ENCODE measurements around the gene BEGAIN.

GRCh38 chr14:100532154-100532861 is 54.9 kb downstream of the BEGAIN start:
- no peak for TF ChIP-seq POLR2A (IDR thresholded peaks at IDR 0.05)
- TF ChIP-seq CTCF (IDR thresholded peaks at IDR 0.05), result no peak
- TF ChIP-seq EP300 (IDR thresholded peaks at IDR 0.05; ENCODE audit: low read depth), result no peak
